Peyer's patch (tissue), 4 donors: ENCODE measurements around the gene FAT4. TPM values are rescaled to one million over a fixed set of nuclear protein-coding genes. Genes with fewer than 3 reads are reported as not detected.

Experiments
- DNase-seq, 3 donors: peaks; one replicate each; pipeline ENCODE4 v3.0.0-alpha.2; 2017 to 2019
- H3K27ac ChIP-seq, 4 donors: fragments of 200-600 bp; sonication (generic); one replicate each; pipeline ENCODE4 v1.5.1; 2016 to 2019
- H3K27me3 ChIP-seq, 2 donors: fragments of 200-600 bp; sonication (generic); one replicate each; pipeline ENCODE4 v1.5.1; 2019
- H3K36me3 ChIP-seq, 3 donors: fragments of 200-600 bp; sonication (generic); one replicate each; pipeline ENCODE4 v1.5.1; 2016 to 2019
- H3K4me1 ChIP-seq, 4 donors: fragments of 200-600 bp; sonication (generic); one replicate each; pipeline ENCODE4 v1.5.1; 2016 to 2019
- H3K4me3 ChIP-seq, 4 donors: fragments of 200-600 bp; sonication (generic); 1 replicate in 3 of 4; 2 replicates in 1 of 4; pipeline ENCODE4 v1.5.1; 2016 to 2019; ENCODE audit warnings: mild to moderate bottlenecking in 1 of 4
- H3K9me3 ChIP-seq, 4 donors: fragments of 200-600 bp; sonication (generic); one replicate each; pipeline ENCODE4 v1.5.1; 2016 to 2019; ENCODE audit warnings: mild to moderate bottlenecking in 1 of 4
- POLR2A ChIP-seq, 2 donors: fragments of 450-650 bp; IDR thresholded peaks; one replicate each; pipeline ENCODE4 v1.5.1; 2017; ENCODE audit warnings: antibody characterized with exemption in 2 of 2, mild to moderate bottlenecking in 2 of 2, moderate library complexity in 2 of 2
- total RNA-seq, 4 donors: library from RNA; depleted of rRNA; stranded (reverse); fragments of >200 nt; gene quantifications; one replicate each; pipeline ENCODE4 v1.1.0, GENCODE V29; 2016
- TF ChIP-seq, protein P1 (sequence below), 6 experiments: fragments of 450-650 bp in 4 of 6; fragments of 200-600 bp in 2 of 6; sonication (generic) in 1 of 6; IDR thresholded peaks; one replicate each; pipeline ENCODE4 v1.5.1; 2017 to 2019; ENCODE audit warnings: antibody characterized with exemption in 6 of 6, mild to moderate bottlenecking in 3 of 6, moderate library complexity in 1 of 6

Gene FAT4
- total RNA-seq, 4 donors from 2014 or later = 1.4 to 11.6 (median 5.7) TPM

GRCh38 chr4:125276811-125277210, 37.9 kb upstream of the FAT4 start:
- Histone ChIP-seq H3K27ac (no peak overlapping the region), H3K4me3 (no peak overlapping the region), H3K4me1 (no peaks in the 10 kb centered on the region), H3K36me3 (no peaks in the 10 kb centered on the region), H3K27me3 (no peaks in the 10 kb centered on the region), H3K9me3 (no peaks in the 10 kb centered on the region)
- no peak for DNase-seq
- no peak for TF ChIP-seq POLR2A (IDR thresholded peaks at IDR 0.05)
- TF ChIP-seq, protein P1, sequence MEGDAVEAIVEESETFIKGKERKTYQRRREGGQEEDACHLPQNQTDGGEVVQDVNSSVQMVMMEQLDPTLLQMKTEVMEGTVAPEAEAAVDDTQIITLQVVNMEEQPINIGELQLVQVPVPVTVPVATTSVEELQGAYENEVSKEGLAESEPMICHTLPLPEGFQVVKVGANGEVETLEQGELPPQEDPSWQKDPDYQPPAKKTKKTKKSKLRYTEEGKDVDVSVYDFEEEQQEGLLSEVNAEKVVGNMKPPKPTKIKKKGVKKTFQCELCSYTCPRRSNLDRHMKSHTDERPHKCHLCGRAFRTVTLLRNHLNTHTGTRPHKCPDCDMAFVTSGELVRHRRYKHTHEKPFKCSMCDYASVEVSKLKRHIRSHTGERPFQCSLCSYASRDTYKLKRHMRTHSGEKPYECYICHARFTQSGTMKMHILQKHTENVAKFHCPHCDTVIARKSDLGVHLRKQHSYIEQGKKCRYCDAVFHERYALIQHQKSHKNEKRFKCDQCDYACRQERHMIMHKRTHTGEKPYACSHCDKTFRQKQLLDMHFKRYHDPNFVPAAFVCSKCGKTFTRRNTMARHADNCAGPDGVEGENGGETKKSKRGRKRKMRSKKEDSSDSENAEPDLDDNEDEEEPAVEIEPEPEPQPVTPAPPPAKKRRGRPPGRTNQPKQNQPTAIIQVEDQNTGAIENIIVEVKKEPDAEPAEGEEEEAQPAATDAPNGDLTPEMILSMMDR (IDR thresholded peaks at IDR 0.05) = no peak

GRCh38 chr4:125277790-125278189, 37.0 kb upstream of the FAT4 start:
- H3K27ac ChIP-seq = no peak overlapping the region
- no peaks in the 10 kb centered on the region for H3K27me3 ChIP-seq
- H3K36me3 ChIP-seq = no peaks in the 10 kb centered on the region
- no peak overlapping the region for H3K4me3 ChIP-seq
- TF ChIP-seq POLR2A (IDR thresholded peaks at IDR 0.05) = no peak
- TF ChIP-seq, protein P1 (IDR thresholded peaks at IDR 0.05) = no peak
- H3K4me1 ChIP-seq = no peaks in the 10 kb centered on the region
- H3K9me3 ChIP-seq = no peaks in the 10 kb centered on the region
- no peak for DNase-seq

DNA sequence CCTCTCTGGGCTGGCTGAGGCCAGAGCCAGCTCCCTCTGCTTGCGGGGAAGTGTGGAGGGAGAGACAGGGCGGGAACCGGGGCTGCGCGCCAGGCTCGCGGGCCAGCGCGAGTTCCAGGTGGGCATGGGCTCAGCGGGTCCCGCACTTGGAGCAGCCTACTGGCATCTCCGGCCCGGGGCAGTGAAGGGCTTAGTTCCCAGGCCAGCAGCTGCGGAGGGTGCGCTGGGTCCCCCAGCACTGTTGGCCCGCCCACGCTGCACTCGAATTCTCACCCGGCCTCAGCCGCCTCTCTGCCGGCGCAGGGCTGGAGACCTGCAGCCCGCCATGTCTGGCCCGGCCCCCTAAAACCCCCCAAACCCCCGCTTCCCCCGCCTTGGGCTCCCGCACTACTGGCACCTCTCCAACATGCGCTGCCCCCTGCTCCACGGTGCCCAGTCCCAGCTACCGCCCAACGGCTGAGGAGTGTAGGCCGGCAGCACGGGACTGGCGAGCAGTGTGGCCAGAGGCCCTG, 33.8 kb upstream of the FAT4 start:
- no peaks in the 10 kb centered on the region for H3K27me3 ChIP-seq
- no peak overlapping the region for H3K4me3 ChIP-seq
- no peak overlapping the region for H3K27ac ChIP-seq
- TF ChIP-seq POLR2A (IDR thresholded peaks at IDR 0.05) = no peak
- TF ChIP-seq, protein P1 (IDR thresholded peaks at IDR 0.05) = no peak
- H3K36me3 ChIP-seq = no peaks in the 10 kb centered on the region
- no peaks in the 10 kb centered on the region for H3K4me1 ChIP-seq
- peak in 1 of 3 donors; percentile 40 for DNase-seq
- H3K9me3 ChIP-seq = no peaks in the 10 kb centered on the region

GRCh38 chr4:125283707-125284279, 31.0 kb upstream of the FAT4 start:
- no peak for DNase-seq
- no peak overlapping the region for H3K27ac ChIP-seq

DNA sequence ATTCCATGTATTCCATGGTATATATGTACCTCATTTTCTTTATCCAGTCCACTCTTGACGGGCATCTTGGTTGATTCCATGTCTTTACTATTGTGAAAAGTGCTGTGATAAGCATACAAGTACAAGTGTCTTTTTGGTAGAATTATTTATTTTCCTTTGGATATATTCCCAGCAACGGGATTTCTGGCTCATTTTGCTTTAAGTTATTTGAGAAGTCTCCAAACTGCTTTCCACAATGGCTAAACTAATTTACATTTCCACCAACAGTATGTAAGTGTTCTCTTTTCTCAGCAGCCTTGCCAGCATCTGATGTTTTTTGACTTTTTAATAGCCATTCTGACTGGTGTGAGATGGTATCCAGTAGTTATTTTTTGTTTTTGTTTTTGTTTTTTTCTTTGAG, 17.6 kb upstream of the FAT4 start:
- Histone ChIP-seq H3K36me3 (no peaks in the 10 kb centered on the region), H3K27me3 (no peaks in the 10 kb centered on the region), H3K4me3 (no peak overlapping the region), H3K4me1 (no peaks in the 10 kb centered on the region), H3K9me3 (no peaks in the 10 kb centered on the region), H3K27ac (no peak overlapping the region)
- DNase-seq = no peak
- TF ChIP-seq POLR2A (IDR thresholded peaks at IDR 0.05) = no peak
- TF ChIP-seq, protein P1 (IDR thresholded peaks at IDR 0.05) = no peak

More at GRCh38 chr4:125283707-125284279, 31.0 kb upstream of the FAT4 start:
- Histone ChIP-seq H3K9me3 (no peaks in the 10 kb centered on the region), H3K4me1 (no peaks in the 10 kb centered on the region), H3K4me3 (no peak overlapping the region), H3K36me3 (no peaks in the 10 kb centered on the region), H3K27me3 (no peaks in the 10 kb centered on the region)
- no peak for TF ChIP-seq POLR2A (IDR thresholded peaks at IDR 0.05)
- TF ChIP-seq, protein P1 (IDR thresholded peaks at IDR 0.05) = peak in 5 of 6 experiments; percentile 28 to 56 (median 40)
